HuH-7.5 (cell line): ENCODE results near the gene ZNF683.
"Not testable (repeated sequence)": the region's sequence is repeated elsewhere in the genome, so short reads cannot be mapped to it uniquely, and the experiment has no call there.

Experiments
- DNase-seq: peaks from one replicate; pipeline ENCODE4 v3.0.0; 2011; ENCODE audit warnings: low spot score

Gene ZNF683

GRCh38 chr1:26372611-26373010, at the start of gene ZNF683:
Gene ZNF683 (minus strand): TSS chr1:26372750. CDS start chr1:26368571, 4,179 bp downstream.
- DNase-seq = not testable (repeated sequence)

- no peak for DNase-seq
Observed at GRCh38 chr1:26419494-26419893, 46.9 kb upstream of the ZNF683 start.

DNA sequence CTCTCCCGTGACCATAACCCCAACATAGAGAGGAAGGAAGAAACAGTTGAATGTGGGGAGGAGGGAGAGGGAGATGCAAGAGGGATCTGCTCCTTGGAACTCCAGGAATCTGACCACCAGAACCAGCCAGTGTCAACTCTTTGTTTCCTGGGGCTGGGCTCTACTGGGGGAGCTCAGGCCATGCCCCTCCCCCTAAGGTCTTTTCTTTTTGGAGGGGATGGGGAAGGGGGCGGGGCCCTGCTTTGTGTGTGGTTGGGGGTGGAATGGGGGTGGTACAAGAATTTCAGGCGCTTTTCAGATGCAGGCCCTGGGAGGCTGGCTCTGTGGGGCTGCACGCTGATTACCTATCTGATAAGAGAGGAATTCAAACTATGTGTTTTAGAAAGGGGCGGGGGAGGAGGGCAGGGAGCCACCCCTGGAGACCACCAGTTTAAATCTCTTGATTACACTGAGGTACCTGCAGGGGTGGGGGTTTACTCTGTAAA, 46.4 kb upstream of the ZNF683 start:
- no peak for DNase-seq

- peak; percentile 67 for DNase-seq
Observed at GRCh38 chr1:26417111-26417759, 44.7 kb upstream of the ZNF683 start.

GRCh38 chr1:26413031-26413430, 40.5 kb upstream of the ZNF683 start:
- no peak for DNase-seq

- DNase-seq = no peak
Observed at GRCh38 chr1:26412180-26412840, 39.8 kb upstream of the ZNF683 start.

- DNase-seq = no peak
Observed at GRCh38 chr1:26411624-26412074, 39.1 kb upstream of the ZNF683 start.

- no peak for DNase-seq
Observed at GRCh38 chr1:26410706-26411623, 38.4 kb upstream of the ZNF683 start, which contains the start of gene LIN28A. Gene LIN28A (plus strand): TSS chr1:26410817. CDS start chr1:26410892, 75 bp downstream.

DNA sequence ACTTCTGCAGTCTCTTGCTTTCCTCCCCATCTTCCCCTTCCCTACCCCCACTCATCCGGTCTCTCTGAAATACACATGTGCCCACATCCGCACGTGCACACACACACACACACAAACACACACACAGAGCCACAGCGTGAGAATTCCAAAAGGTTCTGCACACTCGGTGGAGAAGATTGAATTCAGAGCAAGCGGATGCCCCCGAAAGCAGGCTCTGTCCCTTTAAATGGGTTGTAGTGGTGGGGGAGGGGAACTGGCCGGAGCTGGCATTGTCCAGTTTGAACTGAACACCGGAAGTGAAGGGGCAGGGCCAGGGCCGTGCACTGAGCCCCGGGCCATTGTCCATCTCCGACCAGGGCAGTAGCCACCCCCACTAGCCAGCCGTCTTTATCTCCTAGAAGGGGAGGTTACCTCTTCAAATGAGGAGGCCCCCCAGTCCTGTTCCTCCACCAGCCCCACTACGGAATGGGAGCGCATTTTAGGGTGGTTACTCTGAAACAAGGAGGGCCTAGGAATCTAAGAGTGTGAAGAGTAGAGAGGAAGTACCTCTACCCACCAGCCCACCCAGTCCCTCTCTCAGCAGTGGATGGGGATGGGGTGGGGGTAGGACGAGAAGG, 36.7 kb upstream of the ZNF683 start:
- DNase-seq = no peak

DNA sequence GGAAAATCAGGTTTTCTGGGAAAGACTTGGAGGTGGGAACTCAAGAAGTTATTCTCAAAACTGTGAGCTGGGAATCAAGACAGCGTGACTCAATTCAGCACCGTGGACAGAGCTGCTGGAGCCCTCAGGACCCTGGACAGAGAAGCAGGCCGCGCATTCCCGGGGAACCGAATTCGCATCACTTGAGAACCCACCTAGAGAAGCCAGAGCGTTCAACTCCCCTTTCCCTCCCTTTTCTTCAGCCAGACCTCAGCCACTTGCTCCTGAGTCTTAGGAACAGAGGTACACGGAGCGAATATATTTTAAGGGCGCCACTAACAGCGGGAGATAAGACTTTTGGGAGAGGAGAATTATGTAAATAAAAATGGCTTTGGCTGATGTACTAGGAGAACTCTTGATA, 36.1 kb upstream of the ZNF683 start:
- DNase-seq = peak; percentile 72

GRCh38 chr1:26405281-26405915, 32.8 kb upstream of the ZNF683 start:
- DNase-seq = no peak

DNA sequence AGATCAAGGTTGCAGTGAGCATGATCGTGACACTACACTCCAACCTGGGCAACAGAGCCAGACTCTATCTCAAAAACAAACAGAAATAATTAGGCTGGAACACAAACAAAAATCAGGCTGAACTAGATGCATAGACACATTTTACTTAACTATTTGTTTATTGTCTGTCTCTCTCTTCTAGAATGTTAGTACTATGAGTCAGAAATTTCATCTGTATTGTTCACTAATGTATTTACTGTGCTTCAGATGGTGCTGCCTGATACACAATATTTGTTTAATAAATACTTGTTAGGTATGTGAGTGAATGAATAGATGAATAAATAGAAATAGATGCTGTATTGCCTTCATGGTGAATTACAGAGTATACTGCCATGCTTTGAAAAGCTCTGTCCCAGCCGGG, 32.1 kb upstream of the ZNF683 start:
- no peak for DNase-seq

DNA sequence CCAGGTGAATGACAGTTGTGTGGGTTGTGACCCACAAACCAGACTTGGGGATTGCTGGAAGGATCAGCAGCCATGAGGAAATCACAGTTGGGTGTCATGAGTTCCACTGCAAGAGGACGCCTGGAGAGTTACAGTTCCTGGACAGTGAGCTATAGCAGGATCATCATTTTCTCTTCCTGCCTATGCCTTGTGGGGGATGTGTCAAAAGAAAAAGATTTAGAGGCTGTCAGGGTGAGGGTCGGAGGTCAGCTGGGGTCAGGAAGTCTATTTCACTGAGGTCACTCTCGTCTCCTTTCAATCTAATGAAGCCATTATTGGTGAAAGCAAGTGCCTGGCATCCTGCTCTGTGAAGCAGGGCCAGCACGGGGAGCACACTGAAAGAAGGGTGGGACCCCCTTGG, 31.1 kb upstream of the ZNF683 start:
- no peak for DNase-seq

DNA sequence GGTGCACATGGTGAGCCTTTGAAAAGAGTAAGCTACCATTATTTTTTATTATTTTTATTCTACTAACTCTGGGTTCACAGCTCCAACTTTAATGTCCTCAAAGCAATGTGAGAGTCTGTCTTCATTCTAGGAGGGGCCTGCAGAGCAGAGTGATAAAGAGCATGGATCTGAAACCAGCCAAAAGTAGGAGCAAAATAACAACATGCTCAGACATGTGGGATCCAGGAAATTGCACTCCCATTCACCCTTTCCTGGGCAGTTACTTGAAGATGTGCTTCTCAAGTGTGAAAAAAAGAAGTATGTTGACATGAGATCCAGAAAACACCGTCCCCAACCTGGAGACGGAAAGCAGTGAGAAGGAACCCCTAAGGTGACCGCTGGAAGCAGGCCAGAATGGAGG, 29.3 kb upstream of the ZNF683 start:
- DNase-seq = no peak

- DNase-seq = no peak
Observed at GRCh38 chr1:26399034-26399433, 26.5 kb upstream of the ZNF683 start.

DNA sequence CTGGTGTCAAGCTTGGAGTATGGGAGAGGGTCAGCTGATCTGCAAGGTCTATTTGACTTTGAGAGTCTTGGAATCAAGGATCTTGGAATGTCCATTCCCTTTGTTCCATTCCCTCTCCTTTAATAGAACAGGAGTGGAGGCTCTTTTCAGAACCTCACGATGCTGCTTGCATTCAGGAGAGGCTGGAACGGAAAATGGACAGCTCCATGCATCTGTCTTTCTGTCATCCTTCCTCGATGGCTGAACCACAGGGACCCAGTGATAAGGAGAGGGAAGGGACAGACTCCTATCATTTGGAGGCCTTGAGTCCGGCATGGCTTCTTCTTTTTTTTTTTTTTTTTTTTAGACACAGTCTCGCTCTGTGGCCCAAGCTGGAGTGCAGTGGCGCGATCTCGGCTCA, 23.2 kb upstream of the ZNF683 start:
- no peak for DNase-seq

DNA sequence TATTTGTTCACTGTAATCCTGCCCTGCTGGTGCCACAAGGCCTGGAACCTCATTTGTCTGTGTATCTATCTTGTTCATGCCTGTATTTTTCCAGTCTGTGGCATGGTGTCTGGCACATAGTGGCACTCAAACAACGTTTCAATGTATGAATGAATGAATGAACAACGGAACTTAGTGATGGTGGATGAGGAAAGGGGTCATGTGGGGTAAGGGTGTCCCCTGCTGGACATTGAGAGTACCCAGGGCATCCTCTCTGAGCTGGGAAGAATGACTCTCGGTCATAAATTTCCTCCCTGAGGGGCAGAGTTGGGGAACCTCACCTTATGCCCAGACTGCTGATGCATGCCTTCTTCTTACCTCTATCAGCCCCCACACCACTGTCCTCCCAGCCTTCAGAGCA, 18.9 kb upstream of the ZNF683 start:
- no peak for DNase-seq

GRCh38 chr1:26389604-26390247, 17.2 kb upstream of the ZNF683 start:
- no peak for DNase-seq

- no peak for DNase-seq
Observed at GRCh38 chr1:26388791-26389445, 16.4 kb upstream of the ZNF683 start.

DNA sequence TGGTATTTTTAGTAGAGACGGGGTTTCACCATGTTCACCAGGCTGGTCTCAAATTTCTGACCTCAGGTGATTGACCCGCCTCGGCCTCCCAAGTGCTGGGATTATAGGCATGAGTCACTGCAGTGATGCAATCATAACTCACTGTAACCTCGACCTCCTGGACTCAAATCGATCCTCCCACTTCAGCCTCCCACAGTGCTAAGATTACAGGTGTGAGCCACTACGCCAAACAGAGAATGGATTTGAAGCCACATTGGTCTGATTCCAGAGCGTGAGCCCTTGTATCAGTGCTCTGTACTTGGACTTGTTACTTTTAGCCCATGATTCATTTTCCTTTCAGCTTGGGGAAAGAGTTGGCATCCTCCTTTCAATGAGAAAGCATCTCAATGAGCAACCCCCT, 14.9 kb upstream of the ZNF683 start:
- DNase-seq = no peak
